ENCODE data around the gene NPHP1.
"Not testable (repeated sequence)": the region's sequence is repeated elsewhere in the genome, so short reads cannot be mapped to it uniquely, and the experiment has no call there.

Gene NPHP1

DNA sequence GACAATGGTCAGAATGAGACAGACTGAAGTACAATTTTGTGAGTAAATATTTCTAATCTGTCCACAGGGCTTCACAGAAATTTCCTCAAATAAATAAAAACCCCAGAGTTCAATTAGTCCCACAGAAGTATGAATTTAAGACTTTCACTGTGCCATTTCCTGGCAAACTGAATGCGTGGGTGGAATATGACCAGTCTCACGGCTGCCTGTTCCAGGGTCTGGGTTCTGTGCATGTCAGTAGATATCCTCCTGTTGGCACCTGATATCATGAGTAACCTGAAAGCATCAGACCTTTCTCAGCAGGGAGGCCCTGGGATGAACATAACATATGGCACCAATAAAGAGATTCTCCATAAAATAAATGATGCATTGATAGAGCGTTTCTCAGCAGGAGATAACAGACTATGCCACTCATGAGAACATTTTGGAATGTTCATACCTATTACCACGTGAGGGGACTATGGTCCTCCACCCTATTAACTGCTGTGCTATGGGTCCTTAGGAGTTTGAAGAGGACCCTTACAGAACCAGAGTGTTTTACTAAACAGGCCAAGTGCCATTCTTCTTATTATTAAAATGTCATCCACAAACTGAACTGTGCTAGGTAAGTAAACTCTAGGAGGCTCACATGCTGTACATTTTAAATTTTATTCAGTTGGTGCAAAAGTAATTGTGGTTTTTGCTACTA lies 78.6 kb downstream of the NPHP1 start:
- DNase-seq, result no peak

DNA sequence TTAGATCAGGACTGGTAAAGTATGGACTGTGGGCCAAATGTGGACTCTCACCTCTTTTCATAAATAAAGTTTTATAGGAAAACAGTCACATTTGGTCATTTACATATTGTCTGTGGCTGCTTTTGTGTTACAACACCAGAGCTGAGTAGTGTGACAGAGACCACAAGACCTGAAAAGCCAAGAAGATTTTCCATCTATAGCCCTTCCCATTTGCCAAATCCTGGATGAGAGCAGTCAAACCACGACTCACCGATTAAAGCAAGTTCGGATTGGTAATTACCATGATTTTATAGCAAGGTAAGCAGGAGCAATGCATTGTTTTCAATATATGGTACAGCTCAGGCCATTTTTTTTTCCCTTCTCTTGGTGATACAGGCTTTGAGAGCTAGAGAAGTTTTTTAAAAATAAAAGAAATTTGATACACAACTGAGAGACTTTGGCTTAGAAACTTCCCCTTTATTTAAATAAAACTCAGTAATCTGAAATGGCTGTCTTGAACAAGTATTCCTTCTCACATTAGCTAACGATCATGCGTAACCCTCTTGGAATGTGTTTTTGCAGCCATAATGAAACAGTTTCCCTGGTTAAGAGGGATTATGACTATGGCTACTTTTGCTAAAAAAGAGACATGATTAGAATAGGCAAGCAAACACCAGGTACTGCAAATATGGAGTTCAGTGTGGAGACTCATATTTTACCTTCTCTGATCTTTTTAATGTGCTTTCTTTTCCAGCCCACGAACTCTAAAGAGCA lies 79.7 kb downstream of the NPHP1 start:
- no peak for DNase-seq

DNA sequence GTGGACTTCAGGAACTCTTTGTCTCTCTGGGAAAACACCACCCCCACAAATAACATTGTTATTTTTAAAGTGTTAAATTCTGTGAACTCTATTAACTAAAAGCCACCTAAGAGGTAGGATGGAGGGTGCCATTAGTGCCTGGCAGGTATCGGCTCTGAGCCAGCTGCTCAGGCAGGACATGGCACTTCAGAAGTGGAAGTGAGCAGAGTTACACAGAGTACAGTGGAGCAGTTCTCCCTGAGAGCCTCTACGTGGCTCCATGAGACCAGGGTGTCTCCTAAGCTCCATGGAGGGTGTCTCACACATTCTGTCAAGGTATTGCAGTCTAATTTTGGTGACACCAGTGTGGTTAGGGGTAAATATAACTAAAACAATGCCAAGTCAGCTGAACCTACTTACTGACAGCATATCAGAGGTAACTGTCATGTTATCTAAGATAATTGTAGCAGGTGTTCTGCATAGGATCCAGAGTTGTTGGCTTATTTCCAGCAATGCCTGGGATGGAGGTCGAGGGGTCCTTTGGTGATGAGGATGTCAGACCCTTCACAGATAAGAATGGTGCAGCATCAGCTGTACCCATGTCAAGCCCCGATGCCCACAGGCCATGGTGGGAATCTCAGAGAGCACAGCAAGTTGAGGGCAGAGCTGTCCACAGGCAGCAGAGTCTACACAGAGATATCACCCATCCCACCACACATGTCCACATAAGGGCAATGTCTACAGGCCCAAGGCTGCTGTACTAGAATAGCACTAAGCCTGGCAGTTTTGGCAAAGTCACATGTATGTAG lies 80.6 kb downstream of the NPHP1 start:
- DNase-seq, result no peak

DNA sequence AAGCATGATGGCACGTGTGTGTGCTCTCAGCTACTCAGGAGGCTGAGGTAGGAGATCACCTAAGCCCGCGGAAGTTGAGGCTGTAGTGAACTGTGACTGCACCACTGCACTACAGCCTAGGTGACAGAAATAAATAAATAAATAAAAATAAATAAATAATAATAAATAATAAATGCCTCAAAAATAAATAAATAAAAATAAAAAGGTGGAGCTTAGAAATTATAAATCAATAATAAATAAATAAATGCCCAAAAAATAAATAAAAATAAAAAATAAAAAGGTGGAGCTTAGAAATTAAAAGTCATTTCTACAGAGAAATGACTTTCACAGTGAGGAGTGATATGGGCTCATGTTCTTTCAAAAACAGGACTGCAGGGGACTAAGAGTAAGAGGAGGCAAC lies 83.2 kb downstream of the NPHP1 start:
- no peak for DNase-seq

DNA sequence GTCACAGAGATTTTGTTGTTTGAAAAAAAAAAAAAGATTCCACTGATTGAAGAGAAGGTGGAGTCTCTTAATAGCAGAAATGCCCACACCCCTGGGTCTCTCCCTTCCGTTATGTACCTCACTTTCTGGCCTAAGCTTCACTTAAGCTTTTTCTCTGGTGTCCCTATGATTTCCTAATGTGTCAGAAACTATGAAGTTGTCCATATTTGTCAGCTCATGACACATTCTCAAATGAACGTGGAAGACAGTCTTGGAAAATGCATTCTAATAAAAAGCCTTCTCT lies 83.8 kb downstream of the NPHP1 start:
- DNase-seq, result no peak

DNA sequence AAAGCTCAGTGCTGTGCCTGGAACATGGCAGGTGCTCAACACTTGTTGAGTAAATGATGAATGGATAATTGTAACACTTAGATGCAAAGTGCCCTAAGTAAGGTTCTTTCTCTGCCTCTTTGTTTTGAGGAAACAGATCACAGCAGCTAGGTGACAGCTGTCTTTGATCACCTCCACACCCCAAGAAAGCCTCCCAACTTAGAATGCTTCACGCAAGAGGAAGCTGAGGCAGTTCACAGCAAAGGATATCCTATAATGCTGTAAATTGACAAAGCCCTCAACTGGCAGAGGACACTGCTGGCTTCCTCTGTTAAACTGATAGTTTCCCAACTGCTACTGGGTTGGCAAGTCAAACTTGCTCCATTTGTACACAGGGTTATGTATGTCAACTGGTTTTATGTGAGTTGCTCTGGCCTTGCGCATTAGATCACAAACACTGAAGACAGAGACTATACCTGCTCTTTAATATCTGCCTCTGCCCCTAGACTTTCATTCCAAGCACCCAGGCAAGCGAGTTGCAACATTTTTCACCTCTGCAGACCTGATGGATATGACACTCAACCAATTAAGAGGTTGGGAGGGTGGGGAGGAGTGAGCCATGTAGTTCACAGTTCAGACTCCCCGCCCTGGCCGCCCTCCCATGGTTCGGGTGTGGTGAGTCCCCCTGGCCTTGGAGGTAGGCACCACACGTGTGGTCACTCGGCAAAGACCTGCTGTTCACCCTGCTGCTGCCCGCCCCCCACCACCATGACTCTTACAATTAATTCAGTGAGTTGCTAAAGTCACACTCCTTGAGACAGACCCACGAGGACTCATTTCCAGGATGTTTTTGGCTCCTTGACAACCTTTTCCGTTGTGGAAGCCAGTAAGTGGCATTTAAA lies 84.4 kb downstream of the NPHP1 start:
- DNase-seq, result no peak

DNA sequence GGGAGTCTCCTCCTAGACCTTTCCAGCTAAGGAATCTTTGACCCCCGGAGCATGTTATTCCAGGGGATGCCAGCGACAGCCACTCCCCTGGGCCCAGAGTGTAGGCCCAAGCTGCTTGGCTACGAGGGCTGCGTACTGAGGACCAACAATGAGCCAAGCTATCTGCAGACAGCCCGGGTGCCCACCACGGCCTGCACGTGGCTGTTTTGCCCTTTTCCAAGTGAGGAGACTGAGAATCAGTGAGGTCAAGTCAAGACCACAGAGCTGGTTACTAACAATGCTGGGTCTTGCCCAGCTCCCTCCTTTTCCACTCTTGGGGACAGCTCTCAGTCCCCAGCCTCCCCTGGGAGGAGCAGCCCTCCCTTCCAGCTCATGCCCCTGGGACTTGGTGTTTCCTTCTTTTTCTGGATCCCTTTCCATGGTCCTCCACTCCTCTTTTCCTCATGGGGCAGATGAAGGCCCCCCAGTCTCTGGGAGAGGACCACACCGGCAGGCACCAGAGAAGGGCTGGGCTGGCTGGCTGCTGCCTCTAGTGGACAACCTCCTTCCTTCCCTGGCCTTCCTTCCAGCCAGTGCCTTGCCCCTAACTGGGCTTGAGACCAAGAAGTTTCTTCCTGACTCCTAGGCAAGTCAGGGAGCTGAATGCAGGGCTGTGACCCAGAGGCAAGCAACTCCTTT lies 88.6 kb downstream of the NPHP1 start:
- no peak for DNase-seq

DNA sequence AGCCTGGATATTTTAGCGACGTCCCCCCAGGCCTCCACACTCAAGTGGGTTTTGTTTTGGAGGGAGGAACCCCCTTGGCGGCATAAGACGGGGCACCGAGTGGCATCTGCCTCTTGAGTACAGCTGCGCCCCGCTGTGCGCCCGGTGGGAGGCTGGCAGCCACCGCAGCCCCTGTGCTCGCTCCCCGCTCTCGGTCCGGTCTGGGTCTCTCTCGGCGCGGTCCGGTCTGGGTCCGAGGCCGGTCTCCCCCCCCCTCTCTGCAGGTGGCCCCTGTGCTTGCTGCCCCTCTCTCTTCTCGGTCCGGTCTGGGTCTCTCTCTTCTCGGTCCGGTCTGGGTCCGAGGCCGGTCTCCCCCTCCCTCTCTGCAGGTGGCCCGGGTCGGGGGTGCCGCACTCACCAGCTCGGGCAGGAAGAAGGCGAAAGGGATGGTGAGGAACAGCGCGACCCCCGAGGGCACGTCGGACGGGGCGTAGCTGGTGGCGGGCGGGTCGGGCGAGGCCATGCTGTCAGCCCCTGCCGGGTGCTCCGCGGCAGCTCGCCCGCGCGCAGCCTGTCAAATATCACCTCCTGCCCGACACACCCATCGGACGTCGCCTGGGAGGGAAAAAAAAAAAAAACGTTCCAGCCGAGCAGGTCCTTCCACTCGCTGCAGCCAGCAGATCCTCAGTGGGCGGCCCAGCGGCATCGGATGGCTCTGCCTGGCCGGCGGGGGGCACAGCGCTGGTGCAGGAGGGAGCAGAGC lies 89.4 kb downstream of the NPHP1 start, which contains the start of gene MALL:
MALL (minus strand) TSS at position 532 of the 742 bp plus-strand sequence; CDS start at position 502, 30 bp downstream.
- DNase-seq, result no peak

DNA sequence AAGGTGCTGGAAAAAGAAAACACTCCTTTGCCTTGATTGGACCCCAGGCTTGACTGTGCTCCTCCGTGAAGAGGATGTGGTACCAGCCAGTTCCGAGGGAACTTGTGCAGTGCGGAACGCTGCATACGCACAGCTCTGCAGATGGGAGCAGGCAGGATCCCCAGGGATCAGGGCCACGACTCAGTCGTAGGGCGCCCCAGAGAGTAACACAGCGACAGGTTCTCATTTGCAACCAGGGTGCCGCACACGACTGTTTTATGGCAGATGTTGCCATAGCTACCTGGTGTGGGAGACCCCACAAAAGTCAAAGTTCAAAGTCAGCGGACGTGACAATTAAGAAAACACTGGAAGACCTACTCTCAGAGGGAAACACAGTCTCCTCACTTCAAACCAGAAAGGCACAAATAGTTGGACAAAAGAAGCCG lies 90.0 kb downstream of the NPHP1 start:
- DNase-seq, result no peak

DNA sequence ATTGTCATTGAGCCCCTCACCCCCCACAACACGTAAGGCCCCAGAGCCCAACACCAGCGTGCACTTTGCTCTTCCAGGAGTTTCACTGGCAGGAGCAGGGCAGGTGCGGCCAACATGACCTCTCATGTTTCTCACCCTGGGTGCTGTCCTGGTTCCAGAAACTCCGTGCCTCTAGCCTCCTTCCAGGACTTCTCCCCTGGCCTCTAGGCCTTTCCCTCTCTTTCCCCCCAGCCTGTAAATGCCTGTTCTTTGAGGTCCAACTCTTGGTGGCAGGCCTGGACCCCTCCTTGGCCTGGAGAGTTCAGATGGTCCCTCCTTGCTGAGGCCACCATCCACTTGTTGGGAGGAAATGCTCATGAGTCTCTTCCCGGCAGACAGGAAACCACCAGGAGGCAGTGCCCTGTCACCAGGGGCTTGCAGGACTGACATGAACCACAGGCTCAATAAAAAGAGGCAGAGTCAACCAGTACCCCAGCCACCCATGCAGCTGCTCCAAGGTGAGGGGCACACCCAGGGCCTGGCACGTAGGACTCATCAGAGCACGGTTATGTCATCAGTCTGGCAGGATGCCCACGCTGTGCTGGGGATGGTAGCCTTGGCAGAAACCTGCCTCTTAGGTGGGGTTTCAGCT lies 90.7 kb downstream of the NPHP1 start:
- no peak for DNase-seq

DNA sequence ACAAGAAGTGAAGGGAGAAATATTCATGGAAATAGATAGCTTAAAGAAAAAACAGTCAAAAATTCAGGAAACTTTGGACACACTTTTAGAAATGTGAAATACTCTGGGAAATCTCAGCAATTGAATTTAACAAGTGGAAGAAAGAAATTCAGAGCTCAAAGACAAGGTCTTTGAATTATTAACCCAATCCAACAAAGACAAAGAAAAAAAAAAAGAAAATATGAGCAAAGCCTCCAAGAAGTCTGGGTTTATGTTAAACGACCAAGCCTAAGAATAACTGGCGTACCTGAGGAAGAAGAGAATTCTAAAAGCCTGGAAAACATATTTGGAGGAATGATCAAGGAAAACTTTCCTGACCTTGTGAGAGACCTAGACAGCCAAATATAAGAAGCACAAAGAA lies 96.5 kb downstream of the NPHP1 start:
- DNase-seq, result not testable (repeated sequence)

DNA sequence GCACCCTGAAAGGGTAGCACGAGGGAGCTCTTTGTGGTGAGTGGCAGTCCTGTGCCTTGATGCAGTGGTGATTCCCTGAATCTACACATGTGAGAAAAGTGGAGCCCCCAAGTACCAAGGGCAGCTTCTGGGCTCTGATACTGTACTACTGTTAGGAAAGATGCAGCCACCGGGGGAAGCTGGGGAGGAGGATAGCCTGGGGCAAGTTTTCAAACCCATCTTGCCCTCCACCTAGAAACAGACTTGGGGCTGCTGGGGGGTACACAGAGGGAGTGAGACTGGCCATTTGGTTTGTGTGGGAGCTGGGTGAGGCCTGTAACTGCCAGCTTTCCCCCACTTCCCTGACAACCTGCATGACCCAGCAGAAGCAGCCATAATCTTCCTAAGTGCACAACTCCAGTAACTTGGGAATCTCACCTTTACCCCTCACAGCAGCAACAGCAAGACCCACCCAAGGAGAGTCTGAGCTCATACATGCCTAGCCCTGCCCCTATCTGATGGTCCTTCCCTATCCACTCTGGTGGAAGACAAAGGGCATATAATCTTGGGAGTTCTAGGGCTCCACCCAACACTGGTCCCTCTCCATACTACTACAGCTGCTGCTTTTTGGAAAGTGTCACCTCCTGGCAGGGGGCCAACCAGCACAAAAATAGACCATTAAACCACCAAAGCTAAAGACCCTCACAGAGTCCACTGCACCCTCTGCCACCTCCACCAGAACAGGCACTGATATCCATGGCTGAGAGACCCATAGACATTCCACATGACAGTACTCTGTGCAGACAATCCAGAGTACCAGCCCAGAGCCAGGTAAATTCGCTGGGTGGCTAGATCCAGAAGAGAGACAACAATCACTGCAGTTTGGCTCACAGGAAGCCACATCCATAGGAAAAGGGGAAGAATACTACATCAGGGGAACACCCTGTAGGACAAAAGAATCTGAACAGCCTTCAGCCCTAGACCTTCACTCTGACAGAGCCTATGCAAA lies 97.4 kb downstream of the NPHP1 start:
- DNase-seq, result no peak

DNA sequence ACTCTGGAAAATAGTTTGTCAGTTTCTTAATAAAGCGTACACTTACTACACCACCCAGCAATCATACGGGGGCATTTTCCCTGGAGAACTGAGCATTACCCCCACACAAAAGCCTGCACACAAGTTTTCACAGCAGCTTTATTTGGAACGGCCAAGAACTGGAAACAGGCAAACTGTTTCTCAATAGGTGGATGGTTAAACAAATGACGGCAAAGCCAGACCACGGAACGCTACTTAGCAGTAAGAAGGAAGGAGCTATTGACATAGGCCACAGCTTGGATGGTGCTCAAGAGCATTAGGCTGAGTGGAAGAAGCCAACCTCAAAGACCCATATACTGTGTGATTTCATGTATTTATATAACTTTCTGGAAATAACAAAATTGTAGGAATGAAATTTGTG lies 98.2 kb downstream of the NPHP1 start:
- no peak for DNase-seq

DNA sequence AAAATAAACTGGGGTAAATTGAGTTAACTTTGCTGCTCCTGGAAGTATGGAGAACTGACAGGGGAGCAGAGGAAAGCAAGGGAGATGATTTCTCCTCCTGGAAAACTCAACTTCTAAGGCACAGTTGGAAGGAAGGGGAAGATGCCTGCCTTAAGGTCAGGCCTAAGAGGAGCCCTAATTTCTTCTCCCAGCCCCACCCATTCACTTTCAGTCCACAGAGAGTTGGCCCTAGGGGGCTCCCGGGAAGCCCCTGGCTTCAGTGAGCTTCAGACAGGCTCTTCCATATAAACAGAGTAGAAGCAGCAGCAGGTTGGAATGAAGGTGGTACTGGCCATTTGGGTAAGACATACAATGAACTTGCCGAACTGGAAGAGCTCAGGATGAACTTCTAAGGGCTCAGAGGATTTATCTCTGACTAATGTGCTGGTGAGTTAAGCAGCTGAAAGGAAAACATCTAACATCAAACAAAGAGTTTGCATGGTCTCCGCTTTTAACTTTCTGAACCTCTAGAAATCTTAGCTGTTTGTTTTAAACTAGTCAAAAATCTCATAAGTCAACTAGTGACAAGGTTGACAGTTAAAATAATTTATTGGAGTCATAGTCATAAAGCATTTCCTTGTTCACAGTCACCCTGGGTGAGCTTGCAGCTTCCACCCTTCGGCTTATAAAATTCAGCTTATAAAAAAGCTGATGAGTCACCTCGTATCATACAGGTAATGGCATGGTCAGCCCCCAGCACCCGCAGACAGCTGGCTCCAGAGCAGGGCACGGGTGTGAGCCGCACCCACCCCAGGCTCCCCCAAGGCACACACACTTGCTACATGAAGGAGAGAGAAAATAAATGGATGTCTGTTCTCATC lies 99.0 kb downstream of the NPHP1 start:
- no peak for DNase-seq

DNA sequence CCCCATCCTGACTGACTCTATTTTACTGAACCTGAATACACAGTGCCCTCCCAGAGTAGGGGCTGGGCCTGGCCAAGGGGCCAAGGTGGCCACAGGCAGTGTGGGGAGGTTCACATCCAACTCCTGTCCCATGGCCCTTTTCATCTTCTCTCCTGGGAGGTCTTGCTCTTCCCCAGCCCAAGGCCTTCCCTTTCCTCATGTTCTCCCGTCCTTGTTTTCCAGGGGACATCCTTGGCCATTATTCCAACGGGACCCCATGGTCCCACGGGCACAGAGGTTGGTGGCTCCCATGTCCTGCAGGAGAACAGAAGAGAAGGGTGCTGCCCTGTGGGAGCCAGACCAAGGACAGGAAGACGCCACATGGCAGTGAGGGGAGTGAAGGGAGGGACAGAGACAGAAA lies 99.6 kb downstream of the NPHP1 start:
- no peak for DNase-seq

DNA sequence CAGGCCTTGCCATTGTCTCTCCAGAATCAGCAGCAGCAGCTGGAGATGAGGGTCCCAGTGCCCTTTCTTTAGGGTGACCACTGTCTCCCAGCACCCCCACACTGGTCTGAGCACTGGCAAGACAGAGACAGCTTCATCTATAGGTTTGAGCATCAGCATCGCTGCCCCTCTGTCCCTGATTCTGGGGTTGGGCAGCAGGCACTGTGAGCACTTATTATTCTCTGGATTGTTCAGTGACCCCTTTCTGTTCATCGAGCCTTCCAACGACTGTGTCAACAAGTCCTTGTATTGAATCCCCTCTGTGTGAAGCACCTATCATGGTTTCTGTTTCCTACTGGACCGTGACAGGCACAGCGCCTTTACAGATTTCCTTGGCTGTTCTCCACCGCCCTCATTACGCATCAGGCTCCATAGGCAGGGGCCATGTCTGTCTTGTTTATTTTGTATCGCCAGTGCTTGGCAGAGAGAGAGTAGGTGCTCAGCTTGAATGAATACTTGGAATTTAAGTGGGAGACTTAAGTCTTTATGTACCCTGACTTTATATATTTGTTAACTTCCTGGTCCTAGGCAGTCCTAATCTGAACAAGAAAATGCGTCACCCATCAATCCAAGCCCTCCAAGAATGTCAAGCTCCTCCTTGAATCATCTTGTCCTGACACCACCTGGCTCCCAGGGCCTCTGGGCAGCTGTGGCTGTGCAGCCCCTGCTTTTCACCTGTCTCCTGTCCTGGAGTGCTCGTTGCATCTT lies 100.6 kb downstream of the NPHP1 start:
- no peak for DNase-seq

DNA sequence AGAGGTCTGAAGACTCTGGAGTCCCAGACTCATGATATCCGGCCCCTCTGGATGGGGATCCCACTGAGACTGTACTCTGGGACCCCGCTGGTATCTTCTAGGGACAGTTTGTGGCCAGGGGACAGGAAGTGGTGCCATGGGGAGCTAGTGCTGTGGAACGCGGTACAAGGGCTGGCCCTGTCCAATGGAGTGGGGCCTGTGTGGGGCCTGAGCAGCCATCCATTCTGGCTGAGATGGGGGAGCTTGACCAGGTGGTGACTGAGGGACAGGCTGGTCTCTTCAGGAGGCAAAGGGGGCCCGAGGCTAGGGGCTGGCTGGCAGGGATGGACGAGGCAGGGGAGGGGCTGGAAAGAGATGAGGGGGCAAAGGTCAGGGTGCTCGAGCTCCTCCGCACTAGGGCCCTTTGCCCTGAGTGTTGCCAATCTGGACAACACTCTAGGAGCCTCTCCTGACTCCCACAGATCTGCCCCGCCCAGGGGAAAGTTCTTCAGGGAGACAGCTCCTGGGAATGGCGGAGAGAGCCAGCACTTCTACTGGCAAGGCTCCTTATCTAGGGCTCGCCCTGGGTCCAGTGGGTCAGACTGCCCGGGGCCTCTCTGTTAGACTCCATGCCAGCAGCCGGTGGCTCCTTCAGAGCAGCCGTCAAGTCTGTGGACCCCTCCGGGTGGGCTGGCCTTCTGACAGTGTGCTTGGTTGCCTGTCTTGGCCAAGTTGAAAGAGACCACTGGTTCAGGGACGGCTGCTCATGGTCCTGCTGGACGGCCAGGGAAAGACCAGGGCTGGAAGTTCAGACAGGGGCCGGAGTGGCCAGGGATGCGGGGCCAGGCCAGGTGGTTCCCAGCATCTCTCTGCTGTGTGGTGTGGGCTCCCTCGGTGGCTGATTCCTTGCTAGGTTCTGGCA lies 101.5 kb downstream of the NPHP1 start:
- no peak for DNase-seq
